ENCODE results near the gene MAB21L4.

- TF ChIP-seq ZNF561 (tag by site-specific recombination; IDR thresholded peaks at IDR 0.05; ENCODE audit: borderline replicate concordance), result no peak
- no peak for TF ChIP-seq ZNF404 (tag by site-specific recombination; IDR thresholded peaks at IDR 0.05)
- no peak for TF ChIP-seq CTCF (tag by site-specific recombination; IDR thresholded peaks at IDR 0.05)
- TF ChIP-seq ZNF274 (IDR thresholded peaks at IDR 0.05; ENCODE audit: low read length), result no peak
- TF ChIP-seq ZNF274 (tag by site-specific recombination; IDR thresholded peaks at IDR 0.05; ENCODE audit: borderline replicate concordance), result no peak
- no peak for TF ChIP-seq ZBTB11 (tag by site-specific recombination; conservative IDR thresholded peaks at IDR 0.05; ENCODE audit: low read depth)
- TF ChIP-seq KLF10 (tag by site-specific recombination; IDR thresholded peaks at IDR 0.05), result no peak
- TF ChIP-seq ZNF510 (tag by site-specific recombination; IDR thresholded peaks at IDR 0.05; ENCODE audit: insufficient replicate concordance), result no peak
- TF ChIP-seq PBX3 (CRISPR knock-in tag; IDR thresholded peaks at IDR 0.05), result no peak
Observed at GRCh38 chr2:240885566-240885965, 10.4 kb downstream of the MAB21L4 start.
